Stomach (tissue), 4 donors: ENCODE results near the gene HMX1.

ENCODE experiments used
- CTCF ChIP-seq, 7 experiments: fragments of 450-650 bp in 4 of 7; fragments of 200-600 bp in 3 of 7; sonication (generic) in 3 of 7; IDR thresholded peaks; one replicate each; pipeline ENCODE4 v1.5.1; 2016 to 2019; ENCODE audit warnings: antibody characterized with exemption in 7 of 7, control low read depth in 2 of 7, mild to moderate bottlenecking in 1 of 7
- EP300 ChIP-seq: sonication (generic); formaldehyde crosslinking; IDR thresholded peaks from one replicate; pipeline ENCODE4 v1.6.1; 2017; ENCODE audit warnings: antibody characterized with exemption
- POLR2A ChIP-seq, 4 donors: fragments of 450-650 bp; IDR thresholded peaks; one replicate each; pipeline ENCODE4 v1.6.1; 2016; ENCODE audit warnings: antibody characterized with exemption in 4 of 4, control low read depth in 2 of 4, mild to moderate bottlenecking in 1 of 4, moderate library complexity in 1 of 4

GRCh38 chr4:8874896-8875680, 3.4 kb upstream of the HMX1 start:
- TF ChIP-seq CTCF (IDR thresholded peaks at IDR 0.05), result no peak
- no peak for TF ChIP-seq POLR2A (IDR thresholded peaks at IDR 0.05)
- no peak for TF ChIP-seq EP300
